RWPE2 (cell line): ENCODE results near the gene PTGR3.

ENCODE experiments used
- ATAC-seq: fragments of 200-7000 bp; cut with Tn5 transposase; 3 replicates; pipeline ENCODE4 v1.9.1; 2021; ENCODE audit warnings: low read depth
- DNase-seq: peaks from one replicate; pipeline ENCODE4 v3.0.0-alpha.2; 2020; ENCODE audit warnings: low spot score
- H3K27ac ChIP-seq: fragments of 450-650 bp; 2 replicates; pipeline ENCODE4 v1.5.1; 2017; ENCODE audit warnings: mild to moderate bottlenecking; ENCODE audit not compliant: poor library complexity, severe bottlenecking
- H3K27me3 ChIP-seq: fragments of 250-450 bp; sonication (Bioruptor Pico); 2 replicates; pipeline ENCODE4 v1.5.1; 2021; ENCODE audit warnings: mild to moderate bottlenecking, moderate library complexity; ENCODE audit not compliant: insufficient read depth, poor library complexity, severe bottlenecking
- H3K36me3 ChIP-seq: fragments of 250-450 bp; sonication (Bioruptor Pico); 2 replicates; pipeline ENCODE4 v1.5.1; 2020; ENCODE audit warnings: low read depth, mild to moderate bottlenecking, moderate library complexity
- H3K4me1 ChIP-seq: fragments of 250-450 bp; sonication (Bioruptor Pico); 2 replicates; pipeline ENCODE4 v1.5.1; 2021; ENCODE audit warnings: mild to moderate bottlenecking, moderate library complexity; ENCODE audit not compliant: insufficient read depth, poor library complexity, severe bottlenecking
- H3K4me3 ChIP-seq: fragments of 250-450 bp; sonication (Bioruptor Pico); 2 replicates; pipeline ENCODE4 v1.5.1; 2021; ENCODE audit warnings: mild to moderate bottlenecking, moderate library complexity; ENCODE audit not compliant: severe bottlenecking
- H3K9me3 ChIP-seq: fragments of 250-450 bp; sonication (Bioruptor Pico); 2 replicates; pipeline ENCODE4 v1.5.1; 2021; ENCODE audit warnings: mild to moderate bottlenecking, moderate library complexity; ENCODE audit not compliant: severe bottlenecking
- CTCF ChIP-seq: fragments of 450-650 bp; IDR thresholded peaks from one replicate; pipeline ENCODE4 v1.5.1; 2017; ENCODE audit warnings: mild to moderate bottlenecking, moderate library complexity; ENCODE audit not compliant: poor library complexity, severe bottlenecking

PTGR3 gene

DNA sequence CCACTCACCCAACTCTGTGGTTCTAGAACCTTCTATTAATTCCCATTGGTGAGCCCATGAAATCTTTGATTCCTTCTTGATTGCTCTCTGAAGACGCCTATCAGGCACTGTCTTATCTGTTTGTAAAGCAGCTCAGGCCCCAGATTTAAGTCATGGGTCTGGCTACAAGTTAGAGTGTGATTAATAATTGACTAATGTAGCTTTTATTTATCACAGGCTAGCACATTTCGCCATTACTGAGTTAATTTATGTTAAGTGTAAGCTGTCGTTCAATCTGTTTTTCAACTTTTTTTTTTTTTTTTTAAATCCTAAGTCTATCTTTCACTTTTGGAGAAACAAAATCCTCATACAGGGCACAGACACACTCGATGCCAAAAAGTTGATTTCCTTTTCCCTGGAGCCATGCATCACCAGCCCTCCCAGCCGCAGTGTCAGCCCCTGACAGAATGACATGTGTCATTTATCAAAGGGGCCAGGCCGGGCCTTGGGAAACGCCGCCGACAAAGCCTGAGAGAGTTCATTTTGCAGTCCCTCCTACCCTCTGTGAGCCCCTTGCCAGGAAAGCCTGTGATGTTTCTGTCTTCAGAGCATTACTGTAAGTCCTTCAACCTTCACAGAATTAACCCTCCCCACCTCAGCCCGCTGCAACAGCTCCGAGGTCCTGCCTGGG lies 17.5 kb upstream of the PTGR3 start:
- no peaks in the 10 kb centered on the region for H3K36me3 ChIP-seq
- no peak for ATAC-seq
- H3K27ac ChIP-seq, result no peak overlapping the region
- H3K9me3 ChIP-seq, result no peaks in the 10 kb centered on the region
- DNase-seq, result no peak
- TF ChIP-seq CTCF, result no peak
- no peaks in the 10 kb centered on the region for H3K27me3 ChIP-seq
- peaks cover 4% of the 10 kb centered on the region for H3K4me1 ChIP-seq
- H3K4me3 ChIP-seq, result no peak overlapping the region

- Histone ChIP-seq H3K9me3 (no peaks in the 10 kb centered on the region), H3K27ac (no peak overlapping the region), H3K4me3 (no peak overlapping the region), H3K36me3 (no peaks in the 10 kb centered on the region), H3K4me1 (peaks cover 5% of the 10 kb centered on the region), H3K27me3 (no peaks in the 10 kb centered on the region)
- no peak for TF ChIP-seq CTCF
- ATAC-seq (no peak), DNase-seq (no peak)
These were observed 14.9 kb upstream of the PTGR3 start for GRCh38 chr18:75223687-75224347.

DNA sequence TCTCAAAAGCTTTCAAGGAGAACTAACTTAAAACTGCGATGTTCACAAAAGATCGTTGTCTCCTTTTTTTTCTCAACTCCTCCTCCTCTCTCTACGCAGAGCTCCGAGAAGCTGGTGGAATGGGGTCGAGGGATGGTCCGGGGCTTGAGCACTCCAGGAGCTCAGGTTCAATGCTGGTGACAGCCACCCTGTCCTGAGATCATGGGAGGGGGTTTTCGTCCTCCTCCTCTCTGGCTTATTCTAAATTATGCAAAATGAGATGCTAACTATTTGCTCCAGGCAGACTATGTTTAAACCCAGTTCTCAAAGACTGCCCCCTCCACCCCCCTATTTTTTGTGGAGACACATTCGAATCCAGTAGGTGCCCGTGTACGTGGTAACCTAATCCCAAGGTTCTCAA lies 13.5 kb upstream of the PTGR3 start:
- H3K36me3 ChIP-seq, result no peaks in the 10 kb centered on the region
- no peak overlapping the region for H3K4me3 ChIP-seq
- peaks cover 5% of the 10 kb centered on the region for H3K4me1 ChIP-seq
- no peak for TF ChIP-seq CTCF
- DNase-seq, result no peak
- H3K27me3 ChIP-seq, result no peaks in the 10 kb centered on the region
- no peaks in the 10 kb centered on the region for H3K9me3 ChIP-seq
- ATAC-seq, result no peak
- no peak overlapping the region for H3K27ac ChIP-seq

DNA sequence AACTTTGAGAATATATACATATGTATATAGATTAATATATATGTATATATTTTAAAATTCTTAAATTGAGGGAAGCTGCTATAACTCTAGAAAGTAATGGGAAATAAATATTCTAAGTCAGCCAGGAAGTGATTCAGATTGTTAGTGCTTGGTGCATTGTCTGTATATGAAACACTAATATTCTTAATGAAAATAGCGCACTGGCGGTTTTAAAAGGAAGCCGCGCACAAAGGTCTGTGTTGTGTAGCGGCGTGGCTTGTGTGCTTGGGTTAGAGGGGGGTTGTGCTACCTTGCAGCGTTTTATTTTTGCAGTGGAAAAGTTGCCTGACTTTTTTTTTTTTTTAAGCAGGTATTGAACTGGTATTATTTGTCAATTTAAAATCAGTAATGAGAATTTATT lies 13.0 kb upstream of the PTGR3 start:
- no peak for DNase-seq
- peaks cover 5% of the 10 kb centered on the region for H3K4me1 ChIP-seq
- ATAC-seq, result no peak
- H3K27ac ChIP-seq, result no peak overlapping the region
- H3K4me3 ChIP-seq, result no peak overlapping the region
- no peaks in the 10 kb centered on the region for H3K36me3 ChIP-seq
- no peak for TF ChIP-seq CTCF
- no peaks in the 10 kb centered on the region for H3K9me3 ChIP-seq
- H3K27me3 ChIP-seq, result no peaks in the 10 kb centered on the region

DNA sequence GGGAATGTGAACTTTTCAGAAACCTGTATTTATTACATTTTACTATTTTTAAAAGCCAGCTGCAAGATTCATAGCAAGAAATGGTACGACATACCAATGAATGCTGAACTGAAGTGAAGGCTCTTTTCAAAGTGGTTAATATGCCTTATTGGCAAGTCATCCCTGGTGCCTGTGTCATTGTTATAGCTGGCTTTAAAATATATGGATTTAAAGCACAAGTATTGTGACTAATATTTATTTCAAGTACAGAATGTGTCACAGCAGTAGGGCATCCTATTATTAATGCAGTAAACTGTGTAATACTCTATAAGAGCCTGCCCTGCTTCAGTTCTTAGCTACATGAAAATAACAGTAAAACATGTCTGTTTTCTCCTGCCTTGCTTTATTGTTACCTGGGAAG lies 12.5 kb upstream of the PTGR3 start:
- H3K27me3 ChIP-seq, result no peaks in the 10 kb centered on the region
- H3K36me3 ChIP-seq, result no peaks in the 10 kb centered on the region
- peak; percentile 25; the same call in 1 of the 3 replicates for ATAC-seq
- peaks cover 5% of the 10 kb centered on the region for H3K4me1 ChIP-seq
- no peak overlapping the region for H3K4me3 ChIP-seq
- H3K9me3 ChIP-seq, result no peaks in the 10 kb centered on the region
- DNase-seq, result no peak
- no peak for TF ChIP-seq CTCF
- no peak overlapping the region for H3K27ac ChIP-seq
